Spleen (tissue), 11 donors: ENCODE results near the gene PIGU. TPM values are rescaled to one million over a fixed set of nuclear protein-coding genes. Genes with fewer than 3 reads are reported as not detected.
A peak's percentile ranks its signal among the peaks of the same experiment; 100 is the strongest.

ENCODE experiments used
- DNase-seq: peaks from one replicate; pipeline ENCODE4 v3.0.0-alpha.2; 2020
- H3K27ac ChIP-seq, 8 donors: fragments of 200-600 bp; sonication (generic) in 7 of 8; 1 replicate in 4 of 8; 2 replicates in 4 of 8; pipeline versions ENCODE4 v1.5.0 to v1.8.0; 2016 to 2021; ENCODE audit warnings: inconsistent platforms in 4 of 8, mild to moderate bottlenecking in 4 of 8, moderate library complexity in 1 of 8
- H3K27me3 ChIP-seq, 7 donors: fragments of 200-600 bp; sonication (generic) in 6 of 7; replicated peaks in 1 of 7; 1 replicate in 4 of 7; 2 replicates in 3 of 7; pipeline versions ENCODE4 v1.5.0 to v1.8.0; 2016 to 2021; ENCODE audit warnings: inconsistent platforms in 3 of 7, mild to moderate bottlenecking in 1 of 7
- H3K36me3 ChIP-seq, 6 donors: fragments of 200-600 bp; sonication (generic) in 5 of 6; 1 replicate in 4 of 6; 2 replicates in 2 of 6; pipeline versions ENCODE4 v1.5.0 to v1.8.0; 2016 to 2021; ENCODE audit warnings: inconsistent platforms in 2 of 6
- H3K4me1 ChIP-seq, 6 donors: fragments of 200-600 bp; sonication (generic) in 5 of 6; 1 replicate in 3 of 6; 2 replicates in 3 of 6; pipeline versions ENCODE4 v1.5.0 to v1.8.0; 2016 to 2021; ENCODE audit warnings: inconsistent platforms in 3 of 6
- H3K4me3 ChIP-seq, 8 donors: fragments of 200-600 bp; sonication (generic) in 7 of 8; 1 replicate in 4 of 8; 2 replicates in 4 of 8; pipeline versions ENCODE4 v1.5.0 to v1.8.0; 2016 to 2021; ENCODE audit warnings: inconsistent platforms in 4 of 8, mild to moderate bottlenecking in 4 of 8, moderate library complexity in 2 of 8
- H3K9me3 ChIP-seq, 8 donors: fragments of 200-600 bp; sonication (generic) in 7 of 8; 1 replicate in 4 of 8; 2 replicates in 4 of 8; pipeline versions ENCODE4 v1.5.0 to v1.8.0; 2016 to 2021; ENCODE audit warnings: inconsistent platforms in 4 of 8
- POLR2A ChIP-seq, 3 donors: fragments of 450-650 bp; IDR thresholded peaks; one replicate each; pipeline ENCODE4 v1.5.1; 2017; ENCODE audit warnings: antibody characterized with exemption in 3 of 3, mild to moderate bottlenecking in 1 of 3
- POLR2AphosphoS5 ChIP-seq, 3 donors: sonication (generic); formaldehyde crosslinking; IDR thresholded peaks; one replicate each; pipeline ENCODE4 v1.5.1; 2017; ENCODE audit warnings: antibody characterized with exemption in 3 of 3
- WGBS, 5 donors: extraction: QIAGEN DNeasy Blood & Tissue Kit in 3 of 5; methylation state at CpG; one replicate each; pipeline versions ENCODE4 v1.1.5 to v1.1.7; 2013 to 2018; 5-methylcytosine and 5-hydroxymethylcytosine counted together
- intact Hi-C: fragments of 100-400 bp; cut with DNase I; formaldehyde crosslinking; loops from one replicate; pipeline ENCODE4 v1.15.0; 2023; ENCODE audit warnings: low total_unique reads
- polyA plus RNA-seq, 3 donors: library from polyadenylated mRNA; stranded (reverse); fragments of 200-250 nt; gene quantifications; one replicate each; pipeline ENCODE4 v1.2.1, GENCODE V29; 2013
- total RNA-seq, 7 donors: library from RNA; depleted of rRNA in 3 of 7; stranded (reverse); fragments of >200 nt in 3 of 7; fragmentation: NEBNext Ultra II Directional in 4 of 7; extraction: Animal tissue kit (Norgen Biotek cat#: 25700) in 4 of 7; gene quantifications; one replicate each; pipeline versions ENCODE4 v1.1.0 to v1.2.1, GENCODE V29; 2016 to 2021
- TF ChIP-seq, protein P1 (sequence below), 11 experiments: fragments of 200-600 bp in 7 of 11; fragments of 450-650 bp in 4 of 11; sonication (generic) in 4 of 11; IDR thresholded peaks in 8 of 11; conservative IDR thresholded peaks in 3 of 11; 1 replicate in 7 of 11; 2 replicates in 4 of 11; pipeline versions ENCODE4 v1.4.0 to v1.8.0; 2016 to 2021; ENCODE audit warnings: antibody characterized with exemption in 11 of 11, inconsistent platforms in 4 of 11, mild to moderate bottlenecking in 1 of 11
- donor health status: healthy with polysubstance abuse.
- donor health status: DM: no; HTN: no; CAD: no; lungs with moderate emphysema.
- donor health status: DM: no; HTN: no; CAD: no.
- donor health status: Bipolar disorder and iron deficiency.
- donor health status: healthy.
- donor health status: DM: no; HTN: no; CAD: no.
- donor health status: DM: yes; HTN: yes; CAD: no.

The PIGU gene
- total and polyA plus RNA-seq, 10 donors: 10.0 to 20.4 (median 14.5) TPM

DNA sequence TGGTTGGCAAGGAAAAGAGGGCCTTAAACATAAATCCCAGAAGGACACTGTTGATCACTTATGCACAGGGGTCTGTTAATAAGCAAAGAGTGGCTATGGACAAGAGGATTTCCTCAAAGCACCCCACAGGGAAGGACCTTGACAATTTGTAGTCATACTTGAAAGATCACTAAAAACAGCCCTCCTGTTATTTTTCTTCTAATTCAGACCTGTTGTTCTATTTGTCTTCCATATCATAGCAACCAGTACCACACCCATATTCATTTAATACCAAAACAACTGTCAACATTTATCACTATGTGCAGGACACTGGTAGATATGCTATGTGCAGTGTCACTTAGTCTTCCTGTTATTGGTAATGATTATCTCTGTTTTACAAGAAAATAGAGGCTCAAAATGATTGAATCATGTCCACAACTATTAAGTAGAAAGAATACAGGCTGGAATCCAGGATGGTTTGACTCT is 163.9 kb downstream of the PIGU start:
- Histone ChIP-seq H3K4me1 (peaks cover 10 to 36% (median 26%) of the 10 kb centered on the region in 6 donors), H3K36me3 (peaks cover 0 to 50% (median 5%) of the 10 kb centered on the region in 6 donors), H3K9me3 (no peaks in the 10 kb centered on the region), H3K4me3 (no peak overlapping the region), H3K27ac (peak overlapping the region in 1 of 8 donors; percentile 23), H3K27me3 (no peaks in the 10 kb centered on the region)
- intact Hi-C loops: no loop called here
- DNase-seq: no peak
- no peak for TF ChIP-seq POLR2A (IDR thresholded peaks at IDR 0.05)
- TF ChIP-seq POLR2AphosphoS5 (IDR thresholded peaks at IDR 0.05): no peak
- TF ChIP-seq, protein P1, sequence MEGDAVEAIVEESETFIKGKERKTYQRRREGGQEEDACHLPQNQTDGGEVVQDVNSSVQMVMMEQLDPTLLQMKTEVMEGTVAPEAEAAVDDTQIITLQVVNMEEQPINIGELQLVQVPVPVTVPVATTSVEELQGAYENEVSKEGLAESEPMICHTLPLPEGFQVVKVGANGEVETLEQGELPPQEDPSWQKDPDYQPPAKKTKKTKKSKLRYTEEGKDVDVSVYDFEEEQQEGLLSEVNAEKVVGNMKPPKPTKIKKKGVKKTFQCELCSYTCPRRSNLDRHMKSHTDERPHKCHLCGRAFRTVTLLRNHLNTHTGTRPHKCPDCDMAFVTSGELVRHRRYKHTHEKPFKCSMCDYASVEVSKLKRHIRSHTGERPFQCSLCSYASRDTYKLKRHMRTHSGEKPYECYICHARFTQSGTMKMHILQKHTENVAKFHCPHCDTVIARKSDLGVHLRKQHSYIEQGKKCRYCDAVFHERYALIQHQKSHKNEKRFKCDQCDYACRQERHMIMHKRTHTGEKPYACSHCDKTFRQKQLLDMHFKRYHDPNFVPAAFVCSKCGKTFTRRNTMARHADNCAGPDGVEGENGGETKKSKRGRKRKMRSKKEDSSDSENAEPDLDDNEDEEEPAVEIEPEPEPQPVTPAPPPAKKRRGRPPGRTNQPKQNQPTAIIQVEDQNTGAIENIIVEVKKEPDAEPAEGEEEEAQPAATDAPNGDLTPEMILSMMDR (IDR thresholded peaks at IDR 0.05 in 8 of 11, conservative IDR thresholded peaks at IDR 0.05 in 3 of 11): no peak

DNA sequence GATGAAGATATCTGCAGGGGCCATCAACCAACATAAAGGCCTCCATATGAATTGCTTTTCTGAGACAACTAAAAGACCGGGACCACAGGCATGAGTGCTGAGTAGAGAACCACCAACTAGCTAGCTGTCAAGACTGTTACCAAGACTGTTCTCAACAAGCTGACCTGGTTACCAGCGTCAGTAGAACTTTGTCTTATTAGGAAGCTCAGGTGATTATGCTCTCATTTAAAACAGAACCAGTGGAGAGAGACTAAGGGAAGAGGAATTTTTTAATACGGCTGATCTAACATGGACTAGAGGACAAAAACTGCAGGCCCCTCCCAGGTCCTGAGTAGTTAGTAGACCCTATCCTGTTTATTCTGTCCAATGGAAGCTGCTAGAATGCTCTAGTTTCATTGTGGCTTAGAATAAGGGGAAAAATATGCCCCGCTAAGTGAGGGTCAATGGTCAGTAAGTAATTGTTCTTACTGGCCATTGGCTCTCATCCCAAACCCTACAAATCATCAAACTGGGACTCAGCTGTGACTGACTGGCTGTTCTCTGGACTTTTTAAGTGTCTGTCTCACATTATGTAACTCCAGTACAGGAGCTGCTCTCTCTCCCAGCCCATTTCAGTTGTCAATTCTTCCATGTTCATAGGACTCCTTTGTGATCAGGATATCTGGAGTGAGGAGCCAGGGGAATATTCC is 164.5 kb downstream of the PIGU start:
- Histone ChIP-seq H3K27ac (peak overlapping the region in 1 of 8 donors; percentile 23), H3K27me3 (no peaks in the 10 kb centered on the region), H3K4me3 (no peak overlapping the region), H3K36me3 (peaks cover 0 to 56% (median 8%) of the 10 kb centered on the region in 6 donors), H3K4me1 (peaks cover 5 to 30% (median 21%) of the 10 kb centered on the region in 6 donors), H3K9me3 (no peaks in the 10 kb centered on the region)
- no peak for DNase-seq
- WGBS, 5 donors: 87 to 96% (median 94%) methylated on average over 4 of the region's 4 CpGs
- intact Hi-C loops: no loop called here
- no peak for TF ChIP-seq POLR2A (IDR thresholded peaks at IDR 0.05)
- no peak for TF ChIP-seq POLR2AphosphoS5 (IDR thresholded peaks at IDR 0.05)
- TF ChIP-seq, protein P1 (IDR thresholded peaks at IDR 0.05 in 8 of 11, conservative IDR thresholded peaks at IDR 0.05 in 3 of 11): no peak

DNA sequence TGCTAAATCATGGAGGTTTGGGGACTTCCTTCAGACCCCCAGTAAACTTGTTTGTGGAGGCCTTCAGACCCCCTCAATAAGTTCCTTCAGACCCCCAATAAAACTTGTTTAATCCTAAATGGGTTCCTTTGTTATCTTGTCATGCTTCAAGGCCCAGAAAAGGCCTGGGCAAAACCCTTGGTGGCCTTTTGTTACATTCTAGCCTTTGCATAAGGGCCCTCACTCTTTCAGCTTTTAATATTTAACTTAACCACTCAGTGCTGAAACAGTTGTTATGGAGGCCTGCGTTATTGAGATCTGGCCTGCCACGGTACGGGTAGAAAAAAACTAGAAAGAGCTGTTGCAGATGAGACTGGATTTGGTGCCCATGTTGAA is 165.0 kb downstream of the PIGU start:
- intact Hi-C loops: no loop called here
- Histone ChIP-seq H3K9me3 (no peaks in the 10 kb centered on the region), H3K27ac (no peak overlapping the region), H3K4me1 (peaks cover 0 to 25% (median 15%) of the 10 kb centered on the region in 6 donors), H3K36me3 (peaks cover 0 to 62% (median 8%) of the 10 kb centered on the region in 6 donors), H3K27me3 (no peaks in the 10 kb centered on the region), H3K4me3 (no peak overlapping the region)
- TF ChIP-seq POLR2AphosphoS5 (IDR thresholded peaks at IDR 0.05): no peak
- TF ChIP-seq POLR2A (IDR thresholded peaks at IDR 0.05): no peak
- TF ChIP-seq, protein P1 (IDR thresholded peaks at IDR 0.05 in 8 of 11, conservative IDR thresholded peaks at IDR 0.05 in 3 of 11): no peak
- DNase-seq: no peak
- WGBS, 5 donors: 96 to 99% (median 97%) methylated on average over 3 of the region's 3 CpGs

DNA sequence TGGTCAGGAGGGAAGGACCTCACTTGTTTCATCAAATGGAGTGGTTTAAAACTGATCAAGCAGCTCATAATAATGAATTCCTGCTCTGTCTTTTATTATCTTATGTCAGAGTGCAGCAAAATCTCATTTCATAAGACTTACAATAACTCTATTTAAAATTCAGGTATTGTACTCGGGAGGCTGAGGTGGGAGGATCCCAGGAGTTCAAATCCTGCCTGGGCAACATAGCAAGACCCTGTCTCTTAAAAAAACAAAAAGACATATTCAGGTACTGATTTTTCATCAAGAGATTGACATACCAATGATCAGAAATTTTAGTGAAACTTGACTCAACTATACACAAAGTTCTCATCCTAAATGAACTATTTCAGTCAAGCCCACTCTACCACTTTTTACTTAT is 166.3 kb downstream of the PIGU start:
- Histone ChIP-seq H3K27me3 (no peaks in the 10 kb centered on the region), H3K4me3 (no peak overlapping the region), H3K36me3 (peaks cover 0 to 75% (median 19%) of the 10 kb centered on the region in 6 donors), H3K9me3 (no peaks in the 10 kb centered on the region), H3K4me1 (peaks cover 0 to 20% (median 13%) of the 10 kb centered on the region in 6 donors), H3K27ac (no peak overlapping the region)
- TF ChIP-seq POLR2AphosphoS5 (IDR thresholded peaks at IDR 0.05): no peak
- TF ChIP-seq, protein P1 (IDR thresholded peaks at IDR 0.05 in 8 of 11, conservative IDR thresholded peaks at IDR 0.05 in 3 of 11): no peak
- TF ChIP-seq POLR2A (IDR thresholded peaks at IDR 0.05): no peak
- intact Hi-C loops: no loop called here
- 86 to 97% (median 90%) methylated on average over 1 of the region's 1 CpG for WGBS, 5 donors
- no peak for DNase-seq
